ENCODE results near the gene GHR.

GRCh38 chr5:42749020-42749419 is 325.8 kb downstream of the GHR start:
- TF ChIP-seq ZNF169 (tag by site-specific recombination; IDR thresholded peaks at IDR 0.05) (no peak), ZNF548 (tag by site-specific recombination; IDR thresholded peaks at IDR 0.05) (no peak), ZNF449 (tag by site-specific recombination; IDR thresholded peaks at IDR 0.05) (no peak), ZNF274 (IDR thresholded peaks at IDR 0.05; ENCODE audit: low read length) (no peak), ZNF274 (tag by site-specific recombination; IDR thresholded peaks at IDR 0.05; ENCODE audit: borderline replicate concordance) (no peak), ELK4 (IDR thresholded peaks at IDR 0.05; ENCODE audit: borderline replicate concordance, low read depth, low read length) (no peak), PRDM10 (tag by site-specific recombination; IDR thresholded peaks at IDR 0.05) (no peak), ZBTB1 (tag by site-specific recombination; IDR thresholded peaks at IDR 0.05) (no peak), ZNF214 (tag by site-specific recombination; IDR thresholded peaks at IDR 0.05; ENCODE audit: borderline replicate concordance) (no peak), SP2 (tag by site-specific recombination; IDR thresholded peaks at IDR 0.05) (no peak), SETDB1 (IDR thresholded peaks at IDR 0.05; ENCODE audit: insufficient read length, low read length) (no peak), ZNF292 (tag by site-specific recombination; IDR thresholded peaks at IDR 0.05; ENCODE audit: borderline replicate concordance, low read depth) (no peak), ZNF488 (tag by site-specific recombination; IDR thresholded peaks at IDR 0.05) (no peak), ZNF311 (tag by site-specific recombination; IDR thresholded peaks at IDR 0.05; ENCODE audit: borderline replicate concordance) (no peak), ZNF501 (tag by site-specific recombination; IDR thresholded peaks at IDR 0.05) (no peak)
